Right lobe of liver (tissue), 4 donors: Measurements from ENCODE around the gene KRT32.

Source experiments
- POLR2A ChIP-seq: fragments of 450-650 bp; IDR thresholded peaks from one replicate; pipeline ENCODE4 v1.6.1; 2017; ENCODE audit warnings: antibody characterized with exemption, mild to moderate bottlenecking
- TF ChIP-seq, protein P1 (sequence below), 4 donors: fragments of 200-600 bp in 3 of 4; fragments of 450-650 bp in 1 of 4; IDR thresholded peaks; one replicate each; pipeline versions ENCODE4 v1.5.1 to v1.8.0; 2016 to 2022; ENCODE audit warnings: antibody characterized with exemption in 4 of 4, mild to moderate bottlenecking in 2 of 4
- donor health status: DM: no; HTN: no; CAD: no.
- donor health status: DM: no; HTN: no; CAD: no.
- donor health status: DM: no; HTN: yes; CAD: no.

DNA sequence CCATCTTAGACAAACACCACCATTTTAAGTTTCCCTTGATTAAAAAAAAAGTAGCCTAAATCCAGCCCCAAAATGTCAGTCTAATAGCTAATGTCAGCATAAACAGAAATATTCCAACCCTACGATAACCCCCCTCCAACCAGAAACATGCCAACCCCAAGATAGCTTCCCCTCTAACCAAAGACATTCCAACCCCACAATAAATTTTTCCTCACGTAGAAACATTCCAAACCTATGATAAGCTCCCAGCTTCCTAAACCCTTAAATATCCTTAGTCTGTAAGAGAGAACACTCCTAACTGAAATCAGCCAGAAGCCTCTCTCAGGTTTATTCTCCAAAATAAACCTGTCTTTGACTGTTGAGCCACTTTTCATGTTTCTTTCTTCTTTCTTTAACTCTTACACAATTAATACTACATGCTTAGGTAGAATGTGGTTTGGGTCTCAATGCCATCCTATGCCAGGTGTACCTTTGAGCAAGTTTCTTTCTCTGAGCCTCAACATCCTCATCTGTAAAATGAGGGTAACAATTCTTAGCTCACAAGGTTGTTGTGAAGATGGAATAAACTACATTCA lies 15.9 kb downstream of the KRT32 start:
- TF ChIP-seq, protein P1, sequence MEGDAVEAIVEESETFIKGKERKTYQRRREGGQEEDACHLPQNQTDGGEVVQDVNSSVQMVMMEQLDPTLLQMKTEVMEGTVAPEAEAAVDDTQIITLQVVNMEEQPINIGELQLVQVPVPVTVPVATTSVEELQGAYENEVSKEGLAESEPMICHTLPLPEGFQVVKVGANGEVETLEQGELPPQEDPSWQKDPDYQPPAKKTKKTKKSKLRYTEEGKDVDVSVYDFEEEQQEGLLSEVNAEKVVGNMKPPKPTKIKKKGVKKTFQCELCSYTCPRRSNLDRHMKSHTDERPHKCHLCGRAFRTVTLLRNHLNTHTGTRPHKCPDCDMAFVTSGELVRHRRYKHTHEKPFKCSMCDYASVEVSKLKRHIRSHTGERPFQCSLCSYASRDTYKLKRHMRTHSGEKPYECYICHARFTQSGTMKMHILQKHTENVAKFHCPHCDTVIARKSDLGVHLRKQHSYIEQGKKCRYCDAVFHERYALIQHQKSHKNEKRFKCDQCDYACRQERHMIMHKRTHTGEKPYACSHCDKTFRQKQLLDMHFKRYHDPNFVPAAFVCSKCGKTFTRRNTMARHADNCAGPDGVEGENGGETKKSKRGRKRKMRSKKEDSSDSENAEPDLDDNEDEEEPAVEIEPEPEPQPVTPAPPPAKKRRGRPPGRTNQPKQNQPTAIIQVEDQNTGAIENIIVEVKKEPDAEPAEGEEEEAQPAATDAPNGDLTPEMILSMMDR (IDR thresholded peaks at IDR 0.05), result no peak
- no peak for TF ChIP-seq POLR2A
